Renal cortical epithelial cell (primary cell): ENCODE results near the gene KLK12. TPM values are rescaled to one million over a fixed set of nuclear protein-coding genes. Genes with fewer than 3 reads are reported as not detected.

ENCODE experiments used
- DNase-seq: peaks from one replicate; pipeline ENCODE4 v3.0.0-alpha.2; 2011; ENCODE audit warnings: low read depth
- total RNA-seq: library from RNA; depleted of rRNA; stranded (reverse); fragments of >200 nt; gene quantifications from 2 replicates; pipeline ENCODE4 v1.2.3, GENCODE V29; 2014

KLK12 gene
- total RNA-seq, 1 donor from 2014 or later: not detected

- DNase-seq: no peak
Observed at GRCh38 chr19:50983625-50984292, 51.0 kb downstream of the KLK12 start, which contains the start of gene KLK7. KLK7 (minus strand) TSS chr19:50983917; CDS start chr19:50982399, 1,518 bp downstream.

- DNase-seq: no peak
Observed at GRCh38 chr19:50982186-50982585, 52.6 kb downstream of the KLK12 start.

DNA sequence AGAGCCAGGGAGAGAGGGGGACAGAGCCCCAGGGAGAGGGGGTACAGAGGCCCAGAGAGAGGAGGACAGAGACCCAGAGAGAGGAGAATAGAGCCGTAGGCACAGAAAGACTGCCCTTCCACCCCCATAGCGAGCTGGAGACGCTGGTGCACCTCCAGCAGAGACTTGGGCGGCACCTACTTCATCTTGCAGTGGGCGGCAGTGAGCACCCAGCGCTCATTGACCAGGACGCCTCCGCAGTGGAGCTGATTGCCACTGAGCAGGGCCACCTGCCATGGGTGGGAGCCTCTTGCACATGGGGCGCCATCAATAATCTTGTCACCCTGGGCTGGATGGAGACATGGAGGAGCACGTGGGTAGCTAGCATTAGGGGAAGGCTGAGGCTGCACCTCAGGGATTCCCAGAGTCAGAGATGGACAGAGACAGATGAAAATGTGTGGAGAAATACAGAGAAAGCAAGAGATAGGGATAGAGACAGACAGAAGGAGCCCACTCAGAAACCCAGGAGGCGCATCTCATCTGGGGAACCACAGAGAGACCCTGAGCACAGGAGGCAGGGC is 53.1 kb downstream of the KLK12 start:
- no peak for DNase-seq

DNA sequence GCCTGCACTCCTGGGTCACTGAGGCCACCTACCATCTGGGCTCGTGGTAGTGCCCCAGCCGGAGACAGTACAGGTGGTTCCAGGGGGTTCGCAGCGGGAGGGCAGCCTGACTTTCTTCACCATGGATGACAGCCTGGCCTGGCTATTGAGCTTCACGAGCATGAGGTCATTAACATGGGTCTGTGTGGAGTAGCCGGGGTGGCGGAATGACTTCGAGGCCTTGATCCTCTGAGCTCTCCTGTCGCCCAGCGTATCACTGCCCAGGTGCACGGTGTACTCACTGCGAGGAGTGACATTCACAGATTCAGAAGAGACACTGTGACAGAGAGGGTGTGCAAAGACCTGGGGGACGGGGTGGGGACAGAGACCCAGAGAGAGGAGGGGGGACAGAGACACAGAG is 54.6 kb downstream of the KLK12 start:
- no peak for DNase-seq

DNA sequence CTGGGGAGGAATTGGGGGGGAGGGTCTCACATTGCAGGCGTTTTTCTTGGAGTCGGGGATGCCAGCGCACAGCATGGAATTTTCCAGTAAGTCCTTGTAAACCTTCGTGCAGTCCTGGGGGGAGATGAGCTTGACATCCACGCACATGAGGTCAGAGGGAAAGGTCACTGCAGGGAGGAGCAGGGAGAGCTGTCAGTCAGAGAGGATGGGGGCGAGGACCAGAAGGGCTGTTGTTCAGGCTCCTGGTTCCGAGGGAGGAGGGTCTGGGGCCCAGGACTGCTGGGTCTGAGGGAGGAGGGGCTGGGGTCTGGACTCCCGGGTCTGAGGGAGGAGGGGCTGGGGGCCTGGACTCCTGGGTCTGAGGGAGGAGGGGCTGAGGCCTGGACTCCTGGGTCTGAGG is 55.0 kb downstream of the KLK12 start:
- DNase-seq: no peak

Other genes with a start within 250 kb of the KLK12 start
- not detected in 2 replicates for gene ACP4, start 244.6 kb downstream of the KLK12 start, total RNA-seq
- not detected in 2 replicates for gene KLK1, start 211.2 kb downstream of the KLK12 start, total RNA-seq
- gene KLK15, start 201.4 kb downstream of the KLK12 start, total RNA-seq: not detected in 2 replicates
- not detected in 2 replicates for gene KLK3, start 180.1 kb downstream of the KLK12 start, total RNA-seq
- gene KLK2, start 161.6 kb downstream of the KLK12 start, total RNA-seq: not detected in 2 replicates
- not detected in 2 replicates for gene KLK4, start 123.6 kb downstream of the KLK12 start, total RNA-seq
- gene KLK5, start 82.0 kb downstream of the KLK12 start, total RNA-seq: 1.3 and 20.7 TPM in 2 replicates
- 1.0 and 16.8 TPM in 2 replicates for gene KLK6, start 65.4 kb downstream of the KLK12 start, total RNA-seq
- 0.30 and 10.8 TPM in 2 replicates for gene KLK7, start 51.1 kb downstream of the KLK12 start, total RNA-seq
- gene KLK8, start 33.4 kb downstream of the KLK12 start, total RNA-seq: 5.4 TPM in 1 of 2 replicates, not detected in the other
- gene KLK10, start 15.3 kb downstream of the KLK12 start, total RNA-seq: 0.60 and 17.4 TPM in 2 replicates
- gene KLK11, start 8.4 kb downstream of the KLK12 start, total RNA-seq: not detected in 2 replicates
- not detected in 2 replicates for gene KLK13, start 30.1 kb upstream of the KLK12 start, total RNA-seq
- not detected in 2 replicates for gene KLK14, start 47.9 kb upstream of the KLK12 start, total RNA-seq
- gene CTU1, start 73.4 kb upstream of the KLK12 start, total RNA-seq: 6.4 and 7.8 TPM in 2 replicates
- gene SIGLEC9, start 89.9 kb upstream of the KLK12 start, total RNA-seq: not detected in 2 replicates
- gene SIGLEC7, start 107.3 kb upstream of the KLK12 start, total RNA-seq: not detected in 2 replicates
- gene CD33, start 190.1 kb upstream of the KLK12 start, total RNA-seq: not detected in 2 replicates
- not detected in 2 replicates for gene SIGLECL1, start 216.1 kb upstream of the KLK12 start, total RNA-seq